SK-N-SH (cell line): ENCODE results near the gene TOX2. TPM values are rescaled to one million over a fixed set of nuclear protein-coding genes. Genes with fewer than 3 reads are reported as not detected.

Experiments used
- CTCF ChIA-PET: fragments of 300-600, 350-600 bp; formaldehyde crosslinking; extraction: SDS; loops from one replicate; lab custom pipeline; 2021; lab: Yijun Ruan, JAX
- POLR2A ChIA-PET: fragments of 350-600 bp; sonication (Branson Sonifier 250); formaldehyde crosslinking; extraction: SDS; loops from one replicate; lab custom pipeline; 2020; ENCODE audit warnings: antibody characterized with exemption, inconsistent platforms; lab: Yijun Ruan, JAX
- DNase-seq: peaks from one replicate; pipeline ENCODE4 v3.0.0; 2012
- H2AFZ ChIP-seq: fragments of 200-600 bp; sonication (generic); 2 replicates; pipeline ENCODE4 v1.8.1; 2016; ENCODE audit warnings: antibody characterized with exemption, mild to moderate bottlenecking, low read depth
- H3F3A ChIP-seq: fragments of 200-600 bp; sonication (generic); replicated peaks from 2 replicates; pipeline ENCODE3; 2016; ENCODE audit warnings: antibody characterized with exemption, mild to moderate bottlenecking; ENCODE audit not compliant: insufficient read depth
- H3K27ac ChIP-seq, 2 experiments: fragments of 200-500 bp in 1 of 2; fragments of 200-600 bp in 1 of 2; sonication (Bioruptor generic) in 1 of 2; sonication (generic), shearing (Covaris generic) in 1 of 2; 2 replicates each; pipeline versions ENCODE4 v1.5.1 to v1.6.1; 2014 to 2016; ENCODE audit warnings: low read depth in 2 of 2, inconsistent platforms in 1 of 2, low read length in 1 of 2, mild to moderate bottlenecking in 1 of 2, mixed read lengths in 1 of 2
- H3K27me3 ChIP-seq: fragments of 200-600 bp; sonication (generic), shearing (Covaris generic); 2 replicates; pipeline ENCODE4 v1.6.1; 2016; ENCODE audit warnings: mixed run types; ENCODE audit not compliant: insufficient read depth
- H3K36me3 ChIP-seq, 2 experiments: fragments of 200-500 bp in 1 of 2; fragments of 200-600 bp in 1 of 2; sonication (Bioruptor generic) in 1 of 2; sonication (generic) in 1 of 2; replicated peaks in 1 of 2; 2 replicates each; pipeline versions ENCODE3 to v1.5.1; 2014 to 2016; ENCODE audit warnings: low read length in 1 of 2, mild to moderate bottlenecking in 1 of 2; ENCODE audit not compliant: insufficient read depth in 2 of 2, control insufficient read depth in 1 of 2
- H3K4me1 ChIP-seq, 2 experiments: fragments of 200-500 bp in 1 of 2; fragments of 200-600 bp in 1 of 2; sonication (Bioruptor generic) in 1 of 2; sonication (generic), shearing (Covaris generic) in 1 of 2; 2 replicates each; pipeline versions ENCODE4 v1.5.1 to v1.6.1; 2014 to 2016; ENCODE audit warnings: low read depth in 1 of 2, low read length in 1 of 2, mixed run types in 1 of 2; ENCODE audit not compliant: insufficient read depth in 2 of 2, control insufficient read depth in 1 of 2
- H3K4me2 ChIP-seq: fragments of 200-600 bp; sonication (generic), shearing (Covaris generic); 2 replicates; pipeline ENCODE4 v1.6.1; 2017; ENCODE audit warnings: mixed run types
- H3K4me3 ChIP-seq, 2 experiments: fragments of 200-500 bp in 1 of 2; fragments of 200-600 bp in 1 of 2; sonication (Bioruptor generic) in 1 of 2; sonication (generic), shearing (Covaris generic) in 1 of 2; 2 replicates each; pipeline versions ENCODE4 v1.5.1 to v1.8.1; 2014 to 2016; ENCODE audit warnings: low read depth in 2 of 2, inconsistent platforms in 1 of 2, low read length in 1 of 2, mild to moderate bottlenecking in 1 of 2, mixed read lengths in 1 of 2, moderate library complexity in 1 of 2
- H3K79me2 ChIP-seq: fragments of 200-600 bp; sonication (generic); 2 replicates; pipeline ENCODE4 v1.8.1; 2017; ENCODE audit warnings: mild to moderate bottlenecking; ENCODE audit not compliant: insufficient read depth
- H3K9ac ChIP-seq: fragments of 200-600 bp; sonication (generic); 2 replicates; pipeline ENCODE4 v1.6.1; 2017; ENCODE audit warnings: mixed run types
- H3K9me2 ChIP-seq: fragments of 200-600 bp; sonication (generic); 2 replicates; pipeline ENCODE4 v1.6.1; 2017; ENCODE audit warnings: mixed run types
- H3K9me3 ChIP-seq: fragments of 200-600 bp; sonication (generic); 2 replicates; pipeline ENCODE4 v1.6.1; 2017; ENCODE audit warnings: mixed run types, mild to moderate bottlenecking, moderate library complexity
- H4K20me1 ChIP-seq: fragments of 200-600 bp; sonication (generic); 2 replicates; pipeline ENCODE4 v1.6.1; 2017; ENCODE audit warnings: mild to moderate bottlenecking, mixed run types; ENCODE audit not compliant: insufficient read depth
- CTCF ChIP-seq: fragments of 200-600 bp; sonication (generic); IDR thresholded peaks from 2 replicates; pipeline ENCODE4 v1.6.1; 2017; ENCODE audit warnings: antibody characterized with exemption, mild to moderate bottlenecking, moderate library complexity
- GATA2 ChIP-seq: sonication (generic); formaldehyde crosslinking; IDR thresholded peaks from 2 replicates; pipeline ENCODE4 v1.5.0; 2020; ENCODE audit warnings: mild to moderate bottlenecking, missing genetic modification reagents
- MXI1 ChIP-seq: IDR thresholded peaks from 2 replicates; pipeline ENCODE4 v1.6.1; 2012; ENCODE audit warnings: mild to moderate bottlenecking, low read depth, low read length, improper control_type of control experiment
- RCOR1 ChIP-seq: fragments of 150-350 bp; IDR thresholded peaks from 2 replicates; pipeline ENCODE4 v1.6.1; 2017; ENCODE audit warnings: antibody characterized with exemption, low read length
- RXRA ChIP-seq: IDR thresholded peaks from 2 replicates; pipeline ENCODE4 v1.4.0; 2012; ENCODE audit warnings: low read depth, mild to moderate bottlenecking, borderline replicate concordance
- SIN3A ChIP-seq: IDR thresholded peaks from 2 replicates; pipeline ENCODE4 v1.6.1; 2012; ENCODE audit warnings: low read depth, mild to moderate bottlenecking, low read length, moderate library complexity, borderline replicate concordance
- SMC3 ChIP-seq: IDR thresholded peaks from 2 replicates; pipeline ENCODE4 v1.6.1; 2012; ENCODE audit warnings: low read depth, low read length, improper control_type of control experiment
- TCF12 ChIP-seq: IDR thresholded peaks from 2 replicates; pipeline ENCODE4 v1.4.0; 2012
- ZBTB33 ChIP-seq: IDR thresholded peaks from 2 replicates; pipeline ENCODE4 v1.4.0; 2012; ENCODE audit warnings: low read depth, borderline replicate concordance
- WGBS: methylation state at CpG from one replicate; pipeline ENCODE4 v1.1.6; 2017; ENCODE audit warnings: low lambda C conversion rate; 5-methylcytosine and 5-hydroxymethylcytosine counted together
- polyA plus RNA-seq, 3 experiments: library from polyadenylated mRNA; depleted of rRNA; stranded (reverse); fragments of >200 nt; gene quantifications; 2 replicates each; pipeline ENCODE4 v1.2.3, GENCODE V29; 2012

The TOX2 gene
- polyA plus RNA-seq, 1 of the 3 experiments (the other 2 are of a cell fraction): 15.4 TPM

GRCh38 chr20:44074252-44075151, 159.8 kb downstream of the TOX2 start (continued):
- TF ChIP-seq ZBTB33 (no peak), RCOR1 (peak; percentile 98), TCF12 (peak; percentile 78), CTCF (0 out of 2 replicates have a peak, but pooled peaks have one; percentile 6), RXRA (no peak), SIN3A (no peak), SMC3 (0 out of 2 replicates have a peak, but pooled peaks have one; percentile 46), MXI1 (peak; percentile 58; the same call in 1 of the 2 replicates)

GRCh38 chr20:44075191-44075949, 160.7 kb downstream of the TOX2 start:
- Histone ChIP-seq H3K27me3 (no peaks in the 10 kb centered on the region), H3K79me2 (no peaks in the 10 kb centered on the region), H3K4me1 (peaks cover 9 to 31% of the 10 kb centered on the region in 2 experiments; a peak in 2 of 4 replicates), H3K4me3 (no peak overlapping the region), H4K20me1 (no peaks in the 10 kb centered on the region), H3K36me3 (no peaks in the 10 kb centered on the region), H3K4me2 (no peak overlapping the region), H3K9ac (no peak overlapping the region), H3K9me2 (no peaks in the 10 kb centered on the region), H3F3A (no peaks in the 10 kb centered on the region), H3K27ac (peak overlapping the region in 1 of 2 experiments; percentile 97; a peak in 3 of 4 replicates), H3K9me3 (no peaks in the 10 kb centered on the region), H2AFZ (no peak overlapping the region)
- ChIA-PET POLR2A (interaction anchor here (1.3 to 1.6 kb wide), 2 partner anchors 57 to 63 kb away, joined by 6 to 8 read pairs; no protein-coding TSS in a partner anchor), CTCF (interaction anchor here (0.6 to 4.1 kb wide), 7 partner anchors 19 to 326 kb away, joined by 3 to 25 read pairs (median 3); no protein-coding TSS in a partner anchor)
- WGBS: 92% methylated on average over 23 of the region's 23 CpGs
- DNase-seq: no peak
- no peak for TF ChIP-seq RXRA
- peak; percentile 26; the same call in 1 of the 2 replicates for TF ChIP-seq GATA2 (CRISPR knock-in tag)
